Activated T-helper 1 cell treated with anti-CD3 and anti-CD28 coated beads, Interleukin-12 subunit alpha, Interleukin-12 subunit beta, Interleukin-2, Interleukin-4 antibody, amounts not matched to agents 30 ng/mL and 10 ng/mL and 1 ng/mL, durations not matched to agents 14 hours and 24 hours and 36 hours (primary cell): ENCODE data around the gene NLK. TPM values are rescaled to one million over a fixed set of nuclear protein-coding genes. Genes with fewer than 3 reads are reported as not detected.
"Not testable (repeated sequence)": the region's sequence is repeated elsewhere in the genome, so short reads cannot be mapped to it uniquely, and the experiment has no call there.

Experiments used
- DNase-seq: peaks from one replicate; pipeline ENCODE4 v3.0.0; 2021; ENCODE audit warnings: low spot score
- H3K27ac Mint-ChIP-seq: one replicate; pipeline ENCODE4 v1.8.0; 2021; ENCODE audit warnings: mild to moderate bottlenecking, mixed read lengths
- H3K27me3 Mint-ChIP-seq: one replicate; pipeline ENCODE4 v1.8.0; 2022; ENCODE audit warnings: mild to moderate bottlenecking, moderate library complexity, mixed read lengths; ENCODE audit not compliant: insufficient read depth
- H3K36me3 Mint-ChIP-seq: one replicate; pipeline ENCODE4 v1.8.0; 2021; ENCODE audit warnings: low read depth, mixed read lengths
- H3K4me1 Mint-ChIP-seq: one replicate; pipeline ENCODE4 v1.8.0; 2021; ENCODE audit warnings: low read depth, mixed read lengths
- H3K4me3 Mint-ChIP-seq: one replicate; pipeline ENCODE4 v1.8.0; 2021; ENCODE audit warnings: mild to moderate bottlenecking, moderate library complexity, mixed read lengths
- H3K9me3 Mint-ChIP-seq: one replicate; pipeline ENCODE4 v1.8.0; 2021; ENCODE audit warnings: mixed read lengths
- intact Hi-C: fragments of 100-400 bp; cut with micrococcal nuclease; formaldehyde crosslinking; loops from one replicate; pipeline ENCODE4 v1.15.1; 2024
- total RNA-seq: library from RNA; stranded (reverse); gene quantifications from 2 replicates; pipeline ENCODE4 v1.2.3, GENCODE V29; 2022

Gene NLK
- total RNA-seq, 1 donor from 2014 or later = 13.6 TPM

- Mint-ChIP-seq H3K4me3 (no peak overlapping the region), H3K27ac (no peak overlapping the region), H3K36me3 (no peaks in the 10 kb centered on the region), H3K4me1 (no peaks in the 10 kb centered on the region), H3K9me3 (no peaks in the 10 kb centered on the region), H3K27me3 (peaks cover 22% of the 10 kb centered on the region)
- no peak for DNase-seq
- intact Hi-C loops = no loop called here
Observed at GRCh38 chr17:28018439-28019070, 23.9 kb upstream of the NLK start.

DNA sequence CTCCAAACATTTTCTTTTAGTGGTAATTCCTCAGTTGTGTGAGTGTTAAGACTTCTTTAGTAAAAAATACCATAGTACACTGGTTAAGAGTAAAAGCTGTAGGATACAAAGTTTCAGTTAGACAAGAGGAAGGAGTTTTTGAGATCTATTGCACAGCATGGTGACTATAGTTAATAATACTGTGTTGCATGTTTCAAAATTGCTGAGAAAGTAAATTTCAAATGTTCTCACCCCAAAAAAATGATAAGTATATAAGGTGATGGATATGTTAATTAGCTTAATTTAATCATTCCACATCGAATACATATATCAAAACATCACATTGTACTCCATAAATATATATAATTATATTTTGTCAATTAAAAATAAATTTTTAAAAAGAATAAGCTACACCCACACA lies 22.0 kb upstream of the NLK start:
- H3K27me3 Mint-ChIP-seq = peaks cover 15% of the 10 kb centered on the region
- intact Hi-C loops = no loop called here
- no peak overlapping the region for H3K4me3 Mint-ChIP-seq
- H3K36me3 Mint-ChIP-seq = no peaks in the 10 kb centered on the region
- no peaks in the 10 kb centered on the region for H3K9me3 Mint-ChIP-seq
- no peaks in the 10 kb centered on the region for H3K4me1 Mint-ChIP-seq
- H3K27ac Mint-ChIP-seq = no peak overlapping the region
- DNase-seq = no peak

- Mint-ChIP-seq H3K27me3 (peaks cover 9% of the 10 kb centered on the region), H3K4me1 (no peaks in the 10 kb centered on the region), H3K9me3 (no peaks in the 10 kb centered on the region), H3K36me3 (no peaks in the 10 kb centered on the region), H3K27ac (no peak overlapping the region), H3K4me3 (no peak overlapping the region)
- intact Hi-C loops = no loop called here
- DNase-seq = no peak
Observed at GRCh38 chr17:28029044-28029443, 13.4 kb upstream of the NLK start.

GRCh38 chr17:28030386-28030785 lies 12.1 kb upstream of the NLK start:
- Mint-ChIP-seq H3K4me1 (peaks cover 6% of the 10 kb centered on the region), H3K4me3 (no peak overlapping the region), H3K27me3 (peaks cover 9% of the 10 kb centered on the region), H3K27ac (no peak overlapping the region), H3K36me3 (no peaks in the 10 kb centered on the region), H3K9me3 (no peaks in the 10 kb centered on the region)
- intact Hi-C loops = no loop called here
- DNase-seq = no peak

DNA sequence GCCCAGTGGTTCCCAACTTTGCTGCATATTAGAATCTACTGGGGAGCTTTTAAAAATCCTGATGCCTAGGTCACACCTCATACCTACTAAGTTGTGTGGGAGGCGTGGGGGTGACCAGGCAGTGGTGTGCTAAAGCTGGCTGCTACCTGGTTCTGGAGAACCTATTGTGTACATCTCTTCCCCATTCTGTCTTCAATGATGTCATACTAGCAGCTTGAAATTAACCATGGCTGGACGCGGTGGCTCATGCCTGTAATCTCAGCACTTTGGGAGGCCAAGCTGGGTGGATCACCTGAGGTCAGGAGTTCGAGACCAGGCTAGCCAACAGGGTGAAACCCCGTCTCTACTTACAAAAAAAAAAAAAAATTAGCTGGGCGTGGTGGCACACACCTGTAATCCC lies 11.3 kb upstream of the NLK start:
- no peak for DNase-seq
- H3K4me3 Mint-ChIP-seq = no peak overlapping the region
- H3K9me3 Mint-ChIP-seq = no peaks in the 10 kb centered on the region
- H3K4me1 Mint-ChIP-seq = peaks cover 6% of the 10 kb centered on the region
- no peaks in the 10 kb centered on the region for H3K36me3 Mint-ChIP-seq
- intact Hi-C loops = no loop called here
- no peak overlapping the region for H3K27ac Mint-ChIP-seq
- H3K27me3 Mint-ChIP-seq = peaks cover 6% of the 10 kb centered on the region

- Mint-ChIP-seq H3K36me3 (no peaks in the 10 kb centered on the region), H3K9me3 (no peaks in the 10 kb centered on the region), H3K27ac (no peak overlapping the region), H3K4me1 (peaks cover 6% of the 10 kb centered on the region), H3K4me3 (no peak overlapping the region), H3K27me3 (peaks cover 10% of the 10 kb centered on the region)
- DNase-seq = no peak
- intact Hi-C loops = no loop called here
Observed at GRCh38 chr17:28033972-28034714, 8.3 kb upstream of the NLK start.

DNA sequence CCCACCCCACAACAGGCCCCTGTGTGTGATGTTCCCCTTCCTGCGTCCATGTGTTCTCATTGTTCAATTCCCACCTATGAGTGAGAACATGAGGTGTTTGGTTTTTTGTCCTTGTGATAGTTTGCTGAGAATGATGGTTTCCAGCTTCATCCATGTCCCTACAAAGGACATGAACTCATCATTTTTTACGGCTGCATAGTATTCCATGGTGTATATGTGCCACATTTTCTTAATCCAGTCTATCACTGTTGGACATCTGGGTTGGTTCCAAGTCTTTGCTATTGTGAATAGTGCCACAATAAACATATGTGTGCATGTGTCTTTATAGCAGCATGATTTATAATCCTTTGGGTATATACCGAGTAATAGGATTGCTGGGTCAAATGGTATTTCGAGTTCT lies 7.0 kb upstream of the NLK start:
- H3K27ac Mint-ChIP-seq, DNase-seq, H3K36me3 Mint-ChIP-seq, H3K9me3 Mint-ChIP-seq, H3K4me1 Mint-ChIP-seq, H3K4me3 Mint-ChIP-seq, intact Hi-C loops: not testable (repeated sequence)
- peaks cover 11% of the 10 kb centered on the region for H3K27me3 Mint-ChIP-seq

GRCh38 chr17:28035884-28036283 lies 6.6 kb upstream of the NLK start:
- intact Hi-C loops = not testable (repeated sequence)

DNA sequence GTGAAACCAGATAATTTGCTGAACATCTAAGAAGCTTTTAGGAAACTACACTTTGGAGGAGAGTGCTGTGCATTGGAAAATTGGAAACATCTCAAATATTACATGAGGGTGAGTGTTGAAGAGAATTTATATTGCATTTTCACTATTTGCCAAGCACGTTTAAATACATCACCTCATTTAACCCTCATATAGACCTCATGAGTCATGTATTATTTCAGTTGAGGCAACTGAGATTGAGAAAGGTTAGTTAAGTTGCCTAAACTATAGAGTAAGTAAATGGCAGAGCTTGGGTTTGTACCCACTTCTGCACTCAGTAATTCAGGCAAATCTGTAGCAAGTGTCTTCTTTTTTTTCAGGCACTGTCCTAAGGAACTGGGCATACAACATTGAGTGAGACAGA lies 3.7 kb upstream of the NLK start:
- Mint-ChIP-seq H3K27ac (no peak overlapping the region), H3K27me3 (peaks cover 10% of the 10 kb centered on the region), H3K4me3 (peak overlapping the region; percentile 15), H3K9me3 (no peaks in the 10 kb centered on the region), H3K4me1 (peaks cover 31% of the 10 kb centered on the region), H3K36me3 (peaks cover 2% of the 10 kb centered on the region)
- no peak for DNase-seq
- intact Hi-C loops = no loop called here

More at GRCh38 chr17:28035884-28036283, 6.6 kb upstream of the NLK start:
- Mint-ChIP-seq H3K27me3 (peaks cover 11% of the 10 kb centered on the region), H3K4me1 (peaks cover 12% of the 10 kb centered on the region)
- not testable (repeated sequence) for H3K27ac Mint-ChIP-seq, DNase-seq, H3K9me3 Mint-ChIP-seq, H3K36me3 Mint-ChIP-seq, H3K4me3 Mint-ChIP-seq

DNA sequence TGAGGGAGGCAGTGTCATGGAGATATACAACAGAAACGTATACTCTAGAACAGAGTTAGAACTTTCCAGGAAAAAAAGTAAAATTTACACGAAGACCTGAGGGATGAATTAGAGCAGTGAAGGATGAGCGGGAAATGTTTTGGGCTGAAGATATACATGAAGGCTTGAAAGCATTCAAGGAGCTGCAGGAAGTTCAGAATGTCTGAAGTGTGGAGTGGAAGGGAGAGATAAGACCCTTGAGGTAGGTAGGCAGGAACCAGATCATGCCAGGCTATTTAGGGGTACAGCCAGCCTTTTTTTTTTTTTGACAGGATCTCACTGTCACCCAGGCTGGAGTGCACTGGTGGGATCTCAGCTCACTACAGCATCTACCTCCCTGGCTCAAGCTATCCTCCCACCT lies 3.2 kb upstream of the NLK start:
- H3K27me3 Mint-ChIP-seq = peaks cover 10% of the 10 kb centered on the region
- H3K27ac Mint-ChIP-seq = no peak overlapping the region
- no peaks in the 10 kb centered on the region for H3K9me3 Mint-ChIP-seq
- peak overlapping the region; percentile 15 for H3K4me3 Mint-ChIP-seq
- no peak for DNase-seq
- H3K36me3 Mint-ChIP-seq = peaks cover 3% of the 10 kb centered on the region
- peaks cover 32% of the 10 kb centered on the region for H3K4me1 Mint-ChIP-seq
- intact Hi-C loops = no loop called here

GRCh38 chr17:28040406-28040805 lies 2.1 kb upstream of the NLK start:
- intact Hi-C loops = loop anchor here (2.0 to 5.0 kb wide), 5 partner anchors 16 to 583 kb away; partner anchors contain the start of genes KSR1 and TMEM97
- Mint-ChIP-seq H3K36me3 (peaks cover 12% of the 10 kb centered on the region), H3K4me1 (peaks cover 38% of the 10 kb centered on the region), H3K4me3 (peak overlapping the region; percentile 79), H3K27me3 (peaks cover 10% of the 10 kb centered on the region), H3K9me3 (no peaks in the 10 kb centered on the region), H3K27ac (no peak overlapping the region)
- no peak for DNase-seq

- intact Hi-C loops = loop anchor here (1.0 to 5.0 kb wide), 8 partner anchors 16 to 584 kb away; partner anchors contain the start of genes IFT20, KSR1, LYRM9 and TMEM97
- no peaks in the 10 kb centered on the region for H3K9me3 Mint-ChIP-seq
- peaks cover 14% of the 10 kb centered on the region for H3K36me3 Mint-ChIP-seq
- DNase-seq = peak; percentile 100
- H3K27me3 Mint-ChIP-seq = peaks cover 10% of the 10 kb centered on the region
- peaks cover 46% of the 10 kb centered on the region for H3K4me1 Mint-ChIP-seq
- peak overlapping the region; percentile 80 for H3K27ac Mint-ChIP-seq
- peak overlapping the region; percentile 79 for H3K4me3 Mint-ChIP-seq
Observed at GRCh38 chr17:28041068-28041843, 1.2 kb upstream of the NLK start.
